C4-2B (cell line): Measurements from ENCODE around the gene SH3BP5.

Source experiments
- H3K27ac ChIP-seq: fragments of 450-650 bp; 2 replicates; pipeline ENCODE4 v1.5.1; 2017
- ZFX ChIP-seq: fragments of 450-650 bp; IDR thresholded peaks from 2 replicates; pipeline ENCODE4 v1.6.1; 2017
- TF ChIP-seq, protein P1 (sequence below): fragments of 450-650 bp; conservative IDR thresholded peaks from 2 replicates; pipeline ENCODE4 v1.5.1; 2017; ENCODE audit warnings: mild to moderate bottlenecking

Gene SH3BP5

DNA sequence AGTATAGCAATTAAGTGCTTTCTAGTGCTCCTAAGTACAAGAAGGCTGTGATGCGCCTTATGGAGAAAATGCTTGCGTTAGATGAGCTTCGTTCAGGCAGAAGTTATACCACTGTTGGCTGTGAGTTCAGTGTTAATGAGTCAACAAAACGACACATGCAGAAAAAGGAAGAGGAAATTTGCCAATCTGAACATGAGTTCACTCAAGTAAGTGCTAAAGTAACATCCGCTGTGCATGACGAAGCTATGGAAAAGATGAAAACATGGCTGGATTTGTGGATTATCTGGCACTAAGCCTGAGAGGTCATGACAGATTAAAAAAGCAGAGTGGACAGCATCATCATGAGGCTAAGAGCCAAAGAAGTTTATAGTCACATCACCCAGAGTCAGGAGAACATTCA lies 36.9 kb downstream of the SH3BP5 start:
- H3K27ac ChIP-seq, result no peak overlapping the region
- TF ChIP-seq, protein P1, sequence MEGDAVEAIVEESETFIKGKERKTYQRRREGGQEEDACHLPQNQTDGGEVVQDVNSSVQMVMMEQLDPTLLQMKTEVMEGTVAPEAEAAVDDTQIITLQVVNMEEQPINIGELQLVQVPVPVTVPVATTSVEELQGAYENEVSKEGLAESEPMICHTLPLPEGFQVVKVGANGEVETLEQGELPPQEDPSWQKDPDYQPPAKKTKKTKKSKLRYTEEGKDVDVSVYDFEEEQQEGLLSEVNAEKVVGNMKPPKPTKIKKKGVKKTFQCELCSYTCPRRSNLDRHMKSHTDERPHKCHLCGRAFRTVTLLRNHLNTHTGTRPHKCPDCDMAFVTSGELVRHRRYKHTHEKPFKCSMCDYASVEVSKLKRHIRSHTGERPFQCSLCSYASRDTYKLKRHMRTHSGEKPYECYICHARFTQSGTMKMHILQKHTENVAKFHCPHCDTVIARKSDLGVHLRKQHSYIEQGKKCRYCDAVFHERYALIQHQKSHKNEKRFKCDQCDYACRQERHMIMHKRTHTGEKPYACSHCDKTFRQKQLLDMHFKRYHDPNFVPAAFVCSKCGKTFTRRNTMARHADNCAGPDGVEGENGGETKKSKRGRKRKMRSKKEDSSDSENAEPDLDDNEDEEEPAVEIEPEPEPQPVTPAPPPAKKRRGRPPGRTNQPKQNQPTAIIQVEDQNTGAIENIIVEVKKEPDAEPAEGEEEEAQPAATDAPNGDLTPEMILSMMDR, result no peak
- TF ChIP-seq ZFX, result no peak

DNA sequence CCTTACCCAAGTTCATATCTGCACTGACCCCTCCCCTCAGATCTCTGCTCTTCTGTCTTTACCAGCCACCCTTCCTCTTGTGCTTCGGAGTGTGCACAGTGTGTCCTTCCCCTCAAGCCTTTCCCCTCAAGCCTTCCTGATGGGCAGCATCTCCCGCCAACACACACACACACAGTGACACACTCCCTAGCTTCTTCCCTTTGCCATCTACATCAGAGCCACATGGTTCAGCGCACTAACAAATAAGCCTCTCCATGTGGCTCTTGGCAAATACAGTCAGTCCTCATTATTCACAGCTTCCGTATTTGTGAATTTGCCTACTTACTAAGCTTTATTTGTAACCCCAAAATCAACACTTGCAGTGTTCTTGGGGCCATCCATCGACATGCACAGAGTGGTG lies 37.5 kb downstream of the SH3BP5 start:
- no peak overlapping the region for H3K27ac ChIP-seq
- TF ChIP-seq ZFX, result no peak
- TF ChIP-seq, protein P1, result no peak

DNA sequence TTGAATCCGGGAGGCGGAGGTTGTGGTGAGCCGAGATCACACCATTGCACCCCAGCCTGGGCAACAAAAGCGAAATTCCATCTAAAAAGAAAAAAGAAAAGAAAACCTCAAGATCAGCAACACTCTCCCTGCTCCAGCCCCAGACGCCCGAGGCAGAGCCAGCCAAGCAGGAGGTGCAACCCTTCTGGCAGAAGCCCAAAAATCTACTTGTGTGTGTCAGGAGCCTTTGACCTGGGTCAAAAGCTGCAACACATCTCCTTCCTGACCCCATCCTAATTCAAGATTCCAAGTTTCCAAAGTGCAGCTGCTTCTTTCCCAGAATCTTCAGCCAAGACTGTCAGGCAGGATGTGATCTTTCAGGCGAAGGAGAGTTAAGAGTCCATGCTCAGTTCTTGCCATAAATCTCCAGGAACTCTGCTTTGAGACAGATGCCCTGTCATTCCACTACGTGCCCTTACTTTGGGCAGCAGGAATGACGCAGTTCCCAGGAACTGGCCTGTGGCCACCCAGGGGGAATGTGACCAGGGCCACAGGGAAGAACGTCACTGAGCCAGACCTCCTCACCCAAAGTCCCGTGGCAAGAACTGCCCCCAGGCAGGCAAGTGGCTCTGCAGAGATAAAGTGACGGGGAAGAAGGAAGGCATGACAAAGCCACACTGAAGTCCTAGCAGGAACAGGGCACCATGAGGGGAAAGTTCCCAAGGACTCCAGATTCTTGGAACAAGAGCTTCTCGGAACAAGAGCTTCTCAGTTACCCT lies 39.4 kb downstream of the SH3BP5 start:
- no peak overlapping the region for H3K27ac ChIP-seq
- TF ChIP-seq ZFX, result no peak
- TF ChIP-seq, protein P1, result no peak

DNA sequence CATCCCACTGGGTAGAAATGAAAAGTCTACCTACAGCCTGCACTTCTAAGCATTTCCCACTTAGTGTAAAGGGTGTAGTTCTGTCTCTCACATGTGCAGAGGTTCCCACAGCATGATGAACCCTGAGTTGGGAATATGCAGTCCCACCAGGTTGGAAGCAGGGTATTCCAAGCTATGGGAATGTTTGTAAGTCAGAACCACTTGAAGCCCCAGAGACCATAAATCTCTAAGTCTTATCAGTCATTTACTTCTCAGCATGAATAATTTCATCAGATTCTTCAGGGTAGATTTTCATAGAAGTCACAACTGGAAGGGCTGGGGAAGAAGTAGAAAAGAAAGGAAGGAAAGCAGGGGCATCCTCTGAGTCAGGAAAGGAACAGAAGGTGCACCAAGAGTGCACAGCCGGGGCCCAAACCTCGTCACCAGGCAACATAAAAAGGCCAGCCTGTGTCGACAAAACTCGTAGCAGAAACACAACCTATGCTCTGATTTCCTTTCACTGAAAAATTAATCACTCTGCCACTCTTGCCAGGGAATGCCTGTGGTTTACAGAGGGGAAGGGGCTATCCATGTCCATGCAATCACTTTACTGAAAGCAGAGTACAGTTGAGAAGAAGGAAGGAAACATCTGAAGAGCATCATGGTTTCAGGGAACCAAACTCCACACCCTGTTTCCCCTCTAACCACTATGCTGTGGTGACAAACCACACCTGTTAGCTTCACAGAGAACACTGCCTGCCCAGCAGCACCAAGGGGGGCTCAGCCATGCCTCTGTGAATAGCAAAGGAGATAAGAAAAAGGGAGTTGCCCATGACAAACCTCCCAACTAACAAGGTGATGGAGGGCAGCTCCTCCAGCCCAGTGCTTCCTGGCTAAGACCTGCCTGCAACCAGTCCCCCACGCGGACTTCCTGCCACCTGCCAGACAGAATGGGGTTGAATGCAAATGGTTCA lies 40.5 kb downstream of the SH3BP5 start:
- no peak for TF ChIP-seq ZFX
- TF ChIP-seq, protein P1, result no peak
- no peak overlapping the region for H3K27ac ChIP-seq

DNA sequence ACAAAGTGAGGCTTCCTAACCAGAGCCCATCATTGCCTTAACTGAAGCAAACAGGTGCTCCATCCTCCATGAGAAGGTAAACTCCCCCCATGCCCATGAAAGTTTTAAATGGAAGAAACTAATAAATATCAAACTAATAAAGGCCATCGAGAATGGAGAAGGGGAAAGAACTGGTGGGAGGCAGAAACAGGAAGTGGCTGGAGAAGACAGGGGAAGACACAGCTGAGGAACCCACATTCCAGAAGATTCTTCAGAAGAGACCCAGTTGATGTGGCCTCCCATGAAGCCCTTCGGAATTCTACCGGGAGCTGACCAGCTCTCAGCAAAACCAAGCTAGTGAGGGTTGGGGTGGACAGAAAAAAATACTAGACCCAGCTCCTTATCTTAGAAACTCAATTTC lies 41.6 kb downstream of the SH3BP5 start:
- H3K27ac ChIP-seq, result no peak overlapping the region
- TF ChIP-seq ZFX, result no peak

DNA sequence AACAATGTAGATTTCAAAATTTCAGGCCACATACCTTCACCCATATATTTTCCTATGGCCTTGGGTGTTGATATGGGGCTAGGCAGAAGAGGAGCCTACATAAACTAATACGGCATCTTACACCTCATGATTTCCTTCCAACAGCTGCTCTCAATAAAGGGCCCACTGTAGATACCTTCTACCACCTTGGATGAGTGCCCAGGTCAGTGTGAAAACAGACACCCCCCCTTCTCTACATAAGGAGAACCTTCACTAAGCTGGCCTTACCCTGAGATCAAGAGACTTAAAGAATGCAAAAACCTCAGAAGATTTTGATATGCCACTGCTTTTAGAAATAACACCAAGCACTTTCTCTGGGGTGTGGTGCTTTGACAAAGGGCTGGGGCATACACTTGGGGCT lies 42.7 kb downstream of the SH3BP5 start:
- TF ChIP-seq, protein P1, result no peak
- no peak for TF ChIP-seq ZFX

DNA sequence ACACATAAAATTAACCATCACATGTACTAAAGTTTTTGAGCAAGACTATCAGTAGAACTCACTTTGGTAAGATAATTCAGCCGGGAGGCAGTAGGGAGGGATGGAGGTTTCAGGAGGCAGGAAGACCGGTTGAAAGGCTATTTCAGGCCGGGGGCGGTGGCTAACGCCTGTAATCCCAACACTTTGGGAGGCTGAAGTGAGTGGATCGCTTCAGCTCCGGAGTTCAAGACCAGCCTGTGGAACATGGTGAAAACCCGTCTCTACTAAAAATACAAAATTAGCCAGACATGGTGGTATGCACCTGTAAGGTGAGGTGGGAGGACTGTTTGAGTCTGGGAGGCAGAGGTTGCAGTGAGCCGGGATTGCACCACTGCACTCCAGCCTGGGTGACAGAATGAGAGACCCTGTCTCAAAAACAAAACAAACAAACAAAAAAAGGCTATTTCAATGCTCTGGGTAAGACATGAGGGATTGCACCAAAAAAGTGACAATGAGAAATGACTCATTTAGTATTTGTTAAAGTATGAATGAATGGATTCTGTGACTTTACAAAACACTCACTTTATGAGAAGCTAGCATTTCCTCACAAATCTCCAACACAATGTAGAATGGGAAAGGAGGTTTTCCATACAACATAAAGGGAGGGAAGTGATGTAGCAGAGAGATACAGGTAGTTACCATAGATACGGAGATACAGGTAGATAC lies 43.9 kb downstream of the SH3BP5 start:
- TF ChIP-seq, protein P1, result no peak
- no peak for TF ChIP-seq ZFX
- H3K27ac ChIP-seq, result no peak overlapping the region

More for the DNA sequence above, 42.7 kb downstream of the SH3BP5 start:
- H3K27ac ChIP-seq, result no peak overlapping the region
